ENCODE data around the gene NCOA7.
"Not testable (repeated sequence)": the region's sequence is repeated elsewhere in the genome, so short reads cannot be mapped to it uniquely, and the experiment has no call there.

The NCOA7 gene

GRCh38 chr6:125899726-125900182 lies 109.0 kb downstream of the NCOA7 start:
- DNase-seq (ENCODE audit: low read depth) = no peak
- TF ChIP-seq CTCF (IDR thresholded peaks at IDR 0.05; ENCODE audit: control insufficient read depth, extremely low read depth, insufficient read depth) = no peak
- H3K4me3 ChIP-seq (ENCODE audit: low read depth, low read length) = no peak overlapping the region

- DNase-seq (ENCODE audit: low read depth) = no peak
- no peak for TF ChIP-seq CTCF (IDR thresholded peaks at IDR 0.05; ENCODE audit: control insufficient read depth, extremely low read depth, insufficient read depth)
These were observed 114.1 kb downstream of the NCOA7 start for GRCh38 chr6:125904871-125905270.

GRCh38 chr6:125906158-125906998 lies 115.6 kb downstream of the NCOA7 start:
- TF ChIP-seq CTCF (IDR thresholded peaks at IDR 0.05; ENCODE audit: control insufficient read depth, extremely low read depth, insufficient read depth) = peak; percentile 47
- H3K4me3 ChIP-seq (ENCODE audit: low read depth, low read length) = no peak overlapping the region
- DNase-seq (ENCODE audit: low read depth) = no peak

More at GRCh38 chr6:125904871-125905270, 114.1 kb downstream of the NCOA7 start:
- no peak overlapping the region for H3K4me3 ChIP-seq (ENCODE audit: low read depth, low read length)

GRCh38 chr6:125910527-125910926 lies 119.8 kb downstream of the NCOA7 start:
- TF ChIP-seq CTCF (IDR thresholded peaks at IDR 0.05; ENCODE audit: control insufficient read depth, extremely low read depth, insufficient read depth) = no peak
- DNase-seq (ENCODE audit: low read depth) = no peak
- no peak overlapping the region for H3K4me3 ChIP-seq (ENCODE audit: low read depth, low read length)

DNA sequence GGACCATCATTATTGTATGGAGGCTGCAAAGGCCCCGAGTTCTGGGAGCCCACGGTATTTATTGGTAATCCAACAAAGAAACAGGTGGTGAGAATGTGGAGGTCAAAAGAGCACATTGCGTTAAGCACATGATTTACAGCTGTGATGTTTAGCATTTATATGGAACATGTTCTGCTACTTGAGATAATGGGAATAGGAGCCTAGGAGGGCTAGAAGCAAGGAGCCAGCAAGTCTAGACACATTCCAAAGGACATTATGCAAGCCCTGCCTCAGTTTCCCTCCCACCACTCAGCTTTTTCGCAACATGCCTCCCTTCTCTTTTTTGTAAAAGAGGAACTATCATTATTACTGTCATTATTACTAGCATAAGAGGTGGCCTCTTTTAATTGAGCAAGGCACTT lies 120.3 kb downstream of the NCOA7 start:
- H3K4me3 ChIP-seq (ENCODE audit: low read depth, low read length); DNase-seq (ENCODE audit: low read depth): not testable (repeated sequence)

DNA sequence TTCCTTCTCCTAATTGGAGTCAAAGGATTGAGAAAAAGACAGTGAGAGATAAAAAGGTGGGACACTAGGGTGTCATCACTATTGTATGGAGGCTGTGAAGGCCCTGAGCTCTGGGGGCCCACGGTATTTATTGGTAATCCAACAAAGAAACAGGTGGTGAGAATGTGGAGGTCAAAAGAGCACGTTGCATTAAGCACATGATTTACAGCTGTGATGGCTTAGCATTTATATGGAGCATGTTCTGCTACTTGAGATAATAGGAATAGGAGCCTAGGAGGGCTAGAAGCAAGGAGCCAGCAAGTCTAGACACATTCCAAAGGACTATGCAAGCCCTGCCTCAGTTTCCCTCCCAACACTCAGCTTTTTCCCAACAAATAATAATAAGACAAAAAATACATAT lies 121.7 kb downstream of the NCOA7 start:
- not testable (repeated sequence) for H3K4me3 ChIP-seq (ENCODE audit: low read depth, low read length); DNase-seq (ENCODE audit: low read depth)

DNA sequence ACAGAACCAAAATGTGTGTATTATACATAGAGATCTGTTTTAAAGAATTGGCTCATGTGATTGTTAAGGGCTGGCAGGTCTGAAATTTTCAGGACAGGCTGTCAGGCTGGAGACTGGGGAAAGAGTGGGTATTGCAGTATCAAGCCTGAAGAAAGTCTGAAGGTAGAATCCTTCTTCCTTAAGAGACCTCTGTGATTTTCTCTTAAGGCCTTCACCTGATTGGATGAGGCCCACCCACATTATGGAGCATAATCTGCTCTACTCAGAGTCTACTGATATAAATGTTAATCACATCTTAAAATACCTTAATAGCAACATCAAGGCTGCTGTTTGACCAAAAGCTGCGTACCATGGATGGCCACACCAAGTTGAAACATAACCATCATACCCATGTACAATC lies 122.4 kb downstream of the NCOA7 start:
- no peak for TF ChIP-seq CTCF (IDR thresholded peaks at IDR 0.05; ENCODE audit: control insufficient read depth, extremely low read depth, insufficient read depth)
- DNase-seq (ENCODE audit: low read depth) = no peak
- H3K4me3 ChIP-seq (ENCODE audit: low read depth, low read length) = no peak overlapping the region

DNA sequence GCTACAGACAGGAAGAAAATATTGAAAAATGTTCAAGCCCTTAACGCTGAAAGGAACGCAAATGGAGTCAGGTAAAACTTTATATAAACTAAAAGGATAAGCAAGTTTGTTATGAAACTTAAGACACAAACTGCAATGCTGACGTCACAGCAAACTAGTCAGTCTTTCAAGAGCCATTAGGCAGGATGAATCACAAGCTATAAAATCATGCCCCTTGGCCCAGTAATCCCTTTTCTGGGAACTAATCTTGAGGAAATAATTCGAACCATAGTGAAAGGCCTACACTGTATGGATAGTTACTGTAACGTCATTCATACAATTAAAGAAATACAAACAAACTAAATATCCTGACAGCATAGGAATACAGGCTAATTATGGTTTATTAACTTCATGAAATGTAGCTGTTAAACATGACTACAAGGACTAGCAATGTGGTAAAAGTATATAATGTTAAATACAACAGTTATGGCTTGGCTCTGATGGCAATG lies 123.1 kb downstream of the NCOA7 start:
- no peak for TF ChIP-seq CTCF (IDR thresholded peaks at IDR 0.05; ENCODE audit: control insufficient read depth, extremely low read depth, insufficient read depth)
- peak; percentile 30 for DNase-seq (ENCODE audit: low read depth)

More for the DNA sequence above, 123.1 kb downstream of the NCOA7 start:
- H3K4me3 ChIP-seq (ENCODE audit: low read depth, low read length) = no peak overlapping the region
